ENCODE data around the gene RCHY1.
"Not testable (repeated sequence)": the region's sequence is repeated elsewhere in the genome, so short reads cannot be mapped to it uniquely, and the experiment has no call there.

Gene RCHY1

GRCh38 chr4:75514131-75514948 lies at the start of gene RCHY1, which contains the start of gene THAP6:
Gene RCHY1, minus strand, starts transcription at chr4:75514403. Its CDS starts 117 bp downstream, at chr4:75514286.
Gene THAP6, plus strand, starts transcription at chr4:75514473. Its CDS starts 980 bp downstream, at chr4:75515453.
- peak; percentile 88 for DNase-seq

GRCh38 chr4:75561789-75562188 lies 47.6 kb upstream of the RCHY1 start:
- DNase-seq, result no peak

GRCh38 chr4:75557696-75558095 lies 43.5 kb upstream of the RCHY1 start:
- no peak for DNase-seq

GRCh38 chr4:75555294-75556164 lies 41.3 kb upstream of the RCHY1 start, which contains the start of gene ODAPH:
Gene ODAPH, plus strand, starts transcription at chr4:75556066. Its CDS starts 17 bp downstream, at chr4:75556083.
- no peak for DNase-seq

- no peak for DNase-seq
These were observed 38.2 kb upstream of the RCHY1 start for GRCh38 chr4:75552452-75552851.

GRCh38 chr4:75549019-75549418 lies 34.8 kb upstream of the RCHY1 start:
- DNase-seq, result no peak

- DNase-seq, result no peak
These were observed 33.6 kb upstream of the RCHY1 start for GRCh38 chr4:75547647-75548387.

- no peak for DNase-seq
These were observed 31.3 kb upstream of the RCHY1 start for GRCh38 chr4:75545526-75545925.

GRCh38 chr4:75544870-75545269 lies 30.7 kb upstream of the RCHY1 start:
- DNase-seq, result no peak

- not testable (repeated sequence) for DNase-seq
These were observed 30.0 kb upstream of the RCHY1 start for GRCh38 chr4:75544220-75544619.

- DNase-seq, result no peak
These were observed 28.6 kb upstream of the RCHY1 start for GRCh38 chr4:75542824-75543223.

GRCh38 chr4:75537308-75537707 lies 23.1 kb upstream of the RCHY1 start:
- not testable (repeated sequence) for DNase-seq

- DNase-seq, result not testable (repeated sequence)
These were observed 19.7 kb upstream of the RCHY1 start for GRCh38 chr4:75533926-75534325.

- not testable (repeated sequence) for DNase-seq
These were observed 19.2 kb upstream of the RCHY1 start for GRCh38 chr4:75533339-75533887.

- DNase-seq, result not testable (repeated sequence)
These were observed 17.4 kb upstream of the RCHY1 start for GRCh38 chr4:75531536-75532143.

GRCh38 chr4:75530556-75531322 lies 16.5 kb upstream of the RCHY1 start:
- DNase-seq, result no peak

GRCh38 chr4:75527482-75527881 lies 13.3 kb upstream of the RCHY1 start:
- DNase-seq, result no peak

- DNase-seq, result no peak
These were observed 11.7 kb upstream of the RCHY1 start for GRCh38 chr4:75525910-75526309.

GRCh38 chr4:75525086-75525485 lies 10.9 kb upstream of the RCHY1 start:
- no peak for DNase-seq

- DNase-seq, result not testable (repeated sequence)
These were observed 5.2 kb upstream of the RCHY1 start for GRCh38 chr4:75519452-75519851.

GRCh38 chr4:75516144-75516543 lies 1.9 kb upstream of the RCHY1 start:
- no peak for DNase-seq

All from NCI-H1048 (cell line).